GM12878 (cell line): Measurements from ENCODE around the gene DUSP10. TPM values are rescaled to one million over a fixed set of nuclear protein-coding genes. Genes with fewer than 3 reads are reported as not detected.

ENCODE experiments used
- ATAC-seq: fragments of 200-7000 bp; cut with Tn5 transposase; 3 replicates; pipeline ENCODE4 v1.9.1; 2020; ENCODE audit warnings: mild to moderate bottlenecking, moderate library complexity
- BruUV-seq: library from RNA; stranded (reverse); fragments of 400-500 nt; replicated peaks from 2 replicates; lab custom pipeline; 2021; lab: Mats Ljungman, UMichigan
- CTCF ChIA-PET: fragments of 300-600 bp; sonication (Branson Sonifier 250); formaldehyde crosslinking; extraction: SDS; loops from one replicate; lab custom pipeline; 2021; ENCODE audit warnings: inconsistent platforms; lab: Yijun Ruan, JAX
- POLR2A ChIA-PET: fragments of 350-600 bp; formaldehyde crosslinking; extraction: SDS; loops from one replicate; lab custom pipeline; 2021; ENCODE audit warnings: inconsistent platforms; lab: Charles Lee
- RAD21 ChIA-PET: fragments of 300-600 bp; sonication (Branson Sonifier 250); formaldehyde crosslinking; loops from one replicate; lab custom pipeline; 2023; ENCODE audit warnings: antibody characterized with exemption; ENCODE audit not compliant: unreplicated experiment; lab: Charles Lee
- SMC1A ChIA-PET: fragments of 300-600 bp; sonication (Branson Sonifier 250); formaldehyde crosslinking; loops from one replicate; lab custom pipeline; 2023; ENCODE audit not compliant: unreplicated experiment, uncharacterized antibody; lab: Charles Lee
- DNase-seq: peaks from one replicate; pipeline ENCODE4 v3.0.0-alpha.2; 2011; ENCODE audit warnings: low read depth, low spot score
- FAIRE-seq: peaks from 3 replicates; lab custom pipeline; 2011; peaks lifted over from hg19 to GRCh38; lab: Jason Lieb, UNC
- H2AFZ ChIP-seq: 2 replicates; pipeline ENCODE4 v1.6.0; 2011; ENCODE audit warnings: low read depth, low read length, control low read depth; ENCODE audit not compliant: control insufficient read depth
- H3K27ac ChIP-seq: 2 replicates; pipeline ENCODE4 v1.5.1; 2011; ENCODE audit warnings: control low read depth; ENCODE audit not compliant: control insufficient read depth, insufficient read depth
- H3K27me3 ChIP-seq, 2 experiments: replicated peaks in 1 of 2; 2 replicates each; pipeline versions ENCODE4 v1.6.0 to v1.6.1; 2011; ENCODE audit warnings: low read length in 1 of 2; ENCODE audit not compliant: control insufficient read depth in 2 of 2, insufficient read depth in 2 of 2
- H3K36me3 ChIP-seq, 2 experiments: 2 replicates each; pipeline ENCODE4 v1.5.1; 2011; ENCODE audit warnings: low read length in 1 of 2; ENCODE audit not compliant: control insufficient read depth in 2 of 2, insufficient read depth in 2 of 2
- H3K4me1 ChIP-seq: 2 replicates; pipeline ENCODE4 v1.6.1; 2011; ENCODE audit warnings: mild to moderate bottlenecking, low read length, moderate library complexity, mixed read lengths; ENCODE audit not compliant: control insufficient read depth, insufficient read depth
- H3K4me2 ChIP-seq: 2 replicates; pipeline ENCODE4 v1.6.0; 2011; ENCODE audit warnings: control low read depth; ENCODE audit not compliant: control insufficient read depth, insufficient read depth
- H3K4me3 ChIP-seq: fragments of 200-600 bp; sonication (generic); 2 replicates; pipeline ENCODE4 v1.5.1; 2016
- H3K79me2 ChIP-seq: 2 replicates; pipeline ENCODE4 v1.6.0; 2011; ENCODE audit warnings: low read length; ENCODE audit not compliant: control insufficient read depth, insufficient read depth
- H3K9ac ChIP-seq: 2 replicates; pipeline ENCODE4 v1.8.0; 2011; ENCODE audit warnings: low read length, control low read depth, mixed read lengths; ENCODE audit not compliant: control insufficient read depth, insufficient read depth
- H3K9me3 ChIP-seq: replicated peaks from 3 replicates; pipeline ENCODE4 v1.5.1; 2011; ENCODE audit warnings: mild to moderate bottlenecking, low read length; ENCODE audit not compliant: control insufficient read depth, insufficient read depth
- H4K20me1 ChIP-seq: 2 replicates; pipeline ENCODE4 v1.6.0; 2011; ENCODE audit not compliant: control insufficient read depth, insufficient read depth
- ATF7 ChIP-seq: fragments of 450-650 bp; IDR thresholded peaks from 2 replicates; pipeline ENCODE4 v1.6.1; 2016; ENCODE audit warnings: low read depth, mild to moderate bottlenecking
- CHD1 ChIP-seq: IDR thresholded peaks from 2 replicates; pipeline ENCODE4 v1.6.1; 2012; ENCODE audit warnings: low read depth, low read length, improper control_type of control experiment
- CREM ChIP-seq: IDR thresholded peaks from 2 replicates; pipeline ENCODE4 v1.6.1; 2014; ENCODE audit warnings: antibody characterized with exemption, low read depth
- EZH2 ChIP-seq: IDR thresholded peaks from 2 replicates; pipeline ENCODE4 v1.6.1; 2012; ENCODE audit warnings: low read depth, mild to moderate bottlenecking, control low read depth, inconsistent platforms, low read length, borderline replicate concordance; ENCODE audit not compliant: control insufficient read depth
- FOXK2 ChIP-seq: fragments of 450-650 bp; IDR thresholded peaks from 2 replicates; pipeline ENCODE4 v1.6.1; 2017; ENCODE audit warnings: mild to moderate bottlenecking, moderate library complexity
- HDAC6 ChIP-seq: fragments of 200-600 bp; sonication (generic); IDR thresholded peaks from one replicate; pipeline ENCODE4 v1.8.0; 2017; ENCODE audit warnings: antibody characterized with exemption; ENCODE audit not compliant: unreplicated experiment
- HDGF ChIP-seq: fragments of 450-650 bp; IDR thresholded peaks from 2 replicates; pipeline ENCODE4 v1.6.1; 2016; ENCODE audit warnings: antibody characterized with exemption
- IKZF2 ChIP-seq, 2 experiments: fragments of 450-650 bp; IDR thresholded peaks; 2 replicates each; pipeline ENCODE4 v1.6.1; 2017; ENCODE audit warnings: mild to moderate bottlenecking in 2 of 2, moderate library complexity in 2 of 2
- MEF2A ChIP-seq: IDR thresholded peaks from 2 replicates; pipeline ENCODE4 v1.6.1; 2011; ENCODE audit warnings: low read depth, mild to moderate bottlenecking, low read length, moderate library complexity; ENCODE audit not compliant: insufficient read depth
- MTA2 ChIP-seq: fragments of 450-650 bp; IDR thresholded peaks from 2 replicates; pipeline ENCODE4 v1.6.1; 2016; ENCODE audit warnings: low read depth, mild to moderate bottlenecking, moderate library complexity
- MYB ChIP-seq: fragments of 150-350 bp; IDR thresholded peaks from 2 replicates; pipeline ENCODE4 v1.6.1; 2014; ENCODE audit warnings: mild to moderate bottlenecking, low read depth, low read length, borderline replicate concordance
- NFIC ChIP-seq: IDR thresholded peaks from 2 replicates; pipeline ENCODE4 v1.6.1; 2012; ENCODE audit warnings: low read depth, mild to moderate bottlenecking, inconsistent platforms, low read length, moderate library complexity
- NRF1 ChIP-seq: conservative IDR thresholded peaks from 2 replicates; pipeline ENCODE4 v1.6.1; 2011; ENCODE audit warnings: mild to moderate bottlenecking, low read depth, low read length, improper control_type of control experiment
- PML ChIP-seq: IDR thresholded peaks from 2 replicates; pipeline ENCODE4 v1.6.1; 2012; ENCODE audit warnings: low read length, inconsistent platforms
- RELA ChIP-seq: fragments of 450-650 bp; IDR thresholded peaks from 2 replicates; pipeline ENCODE4 v1.8.0; 2014; ENCODE audit warnings: borderline replicate concordance; ENCODE audit not compliant: partially characterized antibody
- STAT1 ChIP-seq: fragments of 450-650 bp; conservative IDR thresholded peaks from 2 replicates; pipeline ENCODE4 v1.6.1; 2014; ENCODE audit warnings: antibody characterized with exemption, mild to moderate bottlenecking
- SUPT20H ChIP-seq: IDR thresholded peaks from 2 replicates; pipeline ENCODE4 v1.6.1; 2011; ENCODE audit warnings: low read depth, mild to moderate bottlenecking, low read length, moderate library complexity, borderline replicate concordance; ENCODE audit not compliant: control insufficient read depth
- YY1 ChIP-seq: IDR thresholded peaks from 2 replicates; pipeline ENCODE4 v1.6.1; 2011; ENCODE audit warnings: low read depth, mild to moderate bottlenecking, low read length
- ZNF207 ChIP-seq: fragments of 450-650 bp; IDR thresholded peaks from 2 replicates; pipeline ENCODE4 v1.6.1; 2014; ENCODE audit warnings: antibody characterized with exemption, mild to moderate bottlenecking, borderline replicate concordance
- WGBS: methylation state at CpG from one replicate; pipeline ENCODE4 v1.1.6; 2016; ENCODE audit warnings: low lambda C conversion rate; ENCODE audit not compliant: insufficient replicate concordance, insufficient coverage; ENCODE audit errors: missing lambda C conversion rate; 5-methylcytosine and 5-hydroxymethylcytosine counted together
- in situ Hi-C: fragments of 300-500 bp; cut with MboI; formaldehyde crosslinking; loops from 9 replicates; pipeline ENCODE4 v1.14.3; 2018; ENCODE audit warnings: mixed read lengths
- intact Hi-C: fragments of 100-400 bp; cut with micrococcal nuclease; formaldehyde crosslinking; loops from one replicate; pipeline ENCODE4 v1.14.2; 2022; ENCODE audit not compliant: unreplicated experiment
- polyA plus RNA-seq, 11 experiments: library from polyadenylated mRNA; depleted of rRNA in 4 of 11; unstranded in 6 of 11; stranded (reverse) in 5 of 11; fragments of >200 nt; fragmentation: Nextera tagmentation in 4 of 11; fragmentation: Illumina TruSeq in 1 of 11; extraction: Ambion mirVana in 4 of 11; extraction: Trizol in 1 of 11; gene quantifications; 1 replicate in 1 of 11; 2 replicates in 10 of 11; pipeline versions ENCODE4 v1.2.1 to v1.2.3, GENCODE V29; 2011 to 2016; ENCODE audit warnings: inconsistent platforms in 2 of 11, missing spikeins in 2 of 11, low read depth in 1 of 11
- total RNA-seq, 4 experiments: library from RNA; depleted of rRNA in 3 of 4; stranded (reverse); fragments of >200 nt in 3 of 4; fragmentation: Illumina TruSeq in 1 of 4; extraction: Trizol in 1 of 4; gene quantifications; 2 replicates each; pipeline versions ENCODE4 v1.2.1 to v1.2.3, GENCODE V29; 2013 to 2021
- TF ChIP-seq, protein P1 (sequence below): fragments of 150-350 bp; IDR thresholded peaks from 2 replicates; pipeline ENCODE4 v1.6.1; 2016; ENCODE audit warnings: low read depth, low read length
- TF ChIP-seq, protein P2 (sequence below): fragments of 450-650 bp; IDR thresholded peaks from 2 replicates; pipeline ENCODE4 v1.6.1; 2017; ENCODE audit warnings: low read depth, mild to moderate bottlenecking, moderate library complexity

DUSP10 gene
- total and polyA plus RNA-seq, 10 of the 15 experiments (the other 5 are each of a cell fraction or from before 2014, with no cell fraction given): 20.3 to 38.4 (median 27.8) TPM

DNA sequence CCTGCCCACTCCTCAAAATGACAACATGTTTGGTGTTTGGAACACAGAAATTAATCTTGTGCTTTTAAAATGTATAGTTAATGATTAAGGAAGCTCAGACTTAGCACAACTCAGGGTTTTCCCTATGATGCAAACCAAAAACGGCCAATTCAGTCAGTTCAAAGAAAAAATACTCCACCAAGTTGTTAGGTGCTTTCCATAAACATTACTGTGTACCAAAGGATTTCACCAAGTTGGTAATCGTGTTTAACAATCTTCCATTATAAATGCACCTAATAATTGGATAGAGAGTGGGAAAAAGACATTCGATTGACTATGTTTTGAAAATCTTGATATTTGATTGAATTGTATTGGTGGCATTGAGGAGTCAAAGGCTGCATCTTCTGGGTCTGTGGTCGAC, 33.3 kb upstream of the DUSP10 start:
- H2AFZ ChIP-seq: peak overlapping the region; percentile 22; the same call in 1 of the 2 replicates
- in situ Hi-C loops (no loop called here), intact Hi-C loops (loop anchor here (5.0 kb wide), 2 partner anchors 47 to 392 kb away; no protein-coding TSS in a partner anchor)
- no TSS peak for BruUV-seq
- ChIA-PET SMC1A (interaction anchor here (0.6 to 18.9 kb wide), 14 partner anchors 9 to 232 kb away, joined by 3 to 510 read pairs (median 9); partner anchors contain the start of gene DUSP10), RAD21 (interaction anchor here (0.9 to 15.1 kb wide), 15 partner anchors 9 to 217 kb away, joined by 3 to 393 read pairs (median 7); partner anchors contain the start of gene DUSP10), POLR2A (interaction anchor here (0.6 to 13.0 kb wide), 7 partner anchors 17 to 896 kb away, joined by 3 to 203 read pairs (median 5); partner anchors contain the start of gene HLX), CTCF (interaction anchor here (1.2 to 12.3 kb wide), 8 partner anchors 9 to 396 kb away, joined by 3 to 153 read pairs (median 4); partner anchors contain the start of gene DUSP10)
- no peaks in the 10 kb centered on the region for H3K27me3 ChIP-seq
- no peaks in the 10 kb centered on the region for H4K20me1 ChIP-seq
- no peaks in the 10 kb centered on the region for H3K36me3 ChIP-seq
- peaks cover 42% of the 10 kb centered on the region for H3K4me1 ChIP-seq
- FAIRE-seq: no peak
- no peak for DNase-seq
- ATAC-seq: peak; percentile 4; the same call in 2 of the 3 replicates
- peaks cover 2% of the 10 kb centered on the region; the same call in 1 of the 2 replicates for H3K79me2 ChIP-seq
- WGBS: 6% methylated on average over 4 of the region's 4 CpGs
- H3K4me2 ChIP-seq: peak overlapping the region; percentile 64; the same call in 1 of the 2 replicates
- no peak overlapping the region for H3K4me3 ChIP-seq
- H3K9me3 ChIP-seq: no peaks in the 10 kb centered on the region; the same call in 2 of the 3 replicates
- H3K9ac ChIP-seq: 0 out of 2 replicates have a peak overlapping the region, but pooled peaks have one; percentile 47
- peak overlapping the region; percentile 89 for H3K27ac ChIP-seq
- TF ChIP-seq ATF7: peak; percentile 72
- TF ChIP-seq MTA2: peak; percentile 80
- TF ChIP-seq, protein P1, sequence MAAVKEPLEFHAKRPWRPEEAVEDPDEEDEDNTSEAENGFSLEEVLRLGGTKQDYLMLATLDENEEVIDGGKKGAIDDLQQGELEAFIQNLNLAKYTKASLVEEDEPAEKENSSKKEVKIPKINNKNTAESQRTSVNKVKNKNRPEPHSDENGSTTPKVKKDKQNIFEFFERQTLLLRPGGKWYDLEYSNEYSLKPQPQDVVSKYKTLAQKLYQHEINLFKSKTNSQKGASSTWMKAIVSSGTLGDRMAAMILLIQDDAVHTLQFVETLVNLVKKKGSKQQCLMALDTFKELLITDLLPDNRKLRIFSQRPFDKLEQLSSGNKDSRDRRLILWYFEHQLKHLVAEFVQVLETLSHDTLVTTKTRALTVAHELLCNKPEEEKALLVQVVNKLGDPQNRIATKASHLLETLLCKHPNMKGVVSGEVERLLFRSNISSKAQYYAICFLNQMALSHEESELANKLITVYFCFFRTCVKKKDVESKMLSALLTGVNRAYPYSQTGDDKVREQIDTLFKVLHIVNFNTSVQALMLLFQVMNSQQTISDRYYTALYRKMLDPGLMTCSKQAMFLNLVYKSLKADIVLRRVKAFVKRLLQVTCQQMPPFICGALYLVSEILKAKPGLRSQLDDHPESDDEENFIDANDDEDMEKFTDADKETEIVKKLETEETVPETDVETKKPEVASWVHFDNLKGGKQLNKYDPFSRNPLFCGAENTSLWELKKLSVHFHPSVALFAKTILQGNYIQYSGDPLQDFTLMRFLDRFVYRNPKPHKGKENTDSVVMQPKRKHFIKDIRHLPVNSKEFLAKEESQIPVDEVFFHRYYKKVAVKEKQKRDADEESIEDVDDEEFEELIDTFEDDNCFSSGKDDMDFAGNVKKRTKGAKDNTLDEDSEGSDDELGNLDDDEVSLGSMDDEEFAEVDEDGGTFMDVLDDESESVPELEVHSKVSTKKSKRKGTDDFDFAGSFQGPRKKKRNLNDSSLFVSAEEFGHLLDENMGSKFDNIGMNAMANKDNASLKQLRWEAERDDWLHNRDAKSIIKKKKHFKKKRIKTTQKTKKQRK: no peak
- no peak for TF ChIP-seq HDGF
- TF ChIP-seq YY1: no peak
- peak; percentile 90 for TF ChIP-seq RELA
- peak; percentile 71 to 85; a peak in 3 of 4 replicates for TF ChIP-seq IKZF2 (IDR thresholded peaks at IDR 0.05)
- TF ChIP-seq EZH2: no peak
- no peak for TF ChIP-seq NRF1
- no peak for TF ChIP-seq MEF2A
- TF ChIP-seq ZNF207: no peak
- TF ChIP-seq NFIC: peak; percentile 83
- TF ChIP-seq MYB: peak; percentile 71; the same call in 1 of the 2 replicates
- TF ChIP-seq CREM: peak; percentile 24; the same call in 1 of the 2 replicates
- TF ChIP-seq CHD1: no peak
- TF ChIP-seq HDAC6: no peak
- no peak for TF ChIP-seq STAT1
- TF ChIP-seq, protein P2, sequence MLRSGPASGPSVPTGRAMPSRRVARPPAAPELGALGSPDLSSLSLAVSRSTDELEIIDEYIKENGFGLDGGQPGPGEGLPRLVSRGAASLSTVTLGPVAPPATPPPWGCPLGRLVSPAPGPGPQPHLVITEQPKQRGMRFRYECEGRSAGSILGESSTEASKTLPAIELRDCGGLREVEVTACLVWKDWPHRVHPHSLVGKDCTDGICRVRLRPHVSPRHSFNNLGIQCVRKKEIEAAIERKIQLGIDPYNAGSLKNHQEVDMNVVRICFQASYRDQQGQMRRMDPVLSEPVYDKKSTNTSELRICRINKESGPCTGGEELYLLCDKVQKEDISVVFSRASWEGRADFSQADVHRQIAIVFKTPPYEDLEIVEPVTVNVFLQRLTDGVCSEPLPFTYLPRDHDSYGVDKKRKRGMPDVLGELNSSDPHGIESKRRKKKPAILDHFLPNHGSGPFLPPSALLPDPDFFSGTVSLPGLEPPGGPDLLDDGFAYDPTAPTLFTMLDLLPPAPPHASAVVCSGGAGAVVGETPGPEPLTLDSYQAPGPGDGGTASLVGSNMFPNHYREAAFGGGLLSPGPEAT: peak; percentile 96
- TF ChIP-seq FOXK2: no peak
- no peak for TF ChIP-seq PML
- TF ChIP-seq SUPT20H: no peak
